Smooth muscle cell (in vitro differentiated cells): ENCODE data around the gene RAB44. TPM values are rescaled to one million over a fixed set of nuclear protein-coding genes. Genes with fewer than 3 reads are reported as not detected.

Experiments used
- DNase-seq: peaks from one replicate; lab custom pipeline; 2025; ENCODE audit not compliant: unreplicated experiment; lab: John Stamatoyannopoulos, UW
- H2AFZ ChIP-seq: fragments of 200-600 bp; sonication (generic); 2 replicates; pipeline ENCODE4 v1.6.0; 2016; ENCODE audit warnings: antibody characterized with exemption, low read depth, mild to moderate bottlenecking
- H3F3A ChIP-seq: fragments of 200-600 bp; sonication (generic); 2 replicates; pipeline ENCODE4 v1.6.0; 2017; ENCODE audit warnings: antibody characterized with exemption, low read depth
- H3K27ac ChIP-seq: fragments of 200-600 bp; sonication (generic); 2 replicates; pipeline ENCODE4 v1.5.1; 2016; ENCODE audit warnings: low read depth, mild to moderate bottlenecking
- H3K27me3 ChIP-seq: fragments of 200-600 bp; sonication (generic); 2 replicates; pipeline ENCODE4 v1.6.1; 2016; ENCODE audit warnings: low read depth, mild to moderate bottlenecking
- H3K36me3 ChIP-seq: fragments of 200-600 bp; sonication (generic); 2 replicates; pipeline ENCODE4 v1.5.1; 2016; ENCODE audit warnings: low read depth
- H3K4me1 ChIP-seq: fragments of 200-600 bp; sonication (generic); 2 replicates; pipeline ENCODE4 v1.5.1; 2016; ENCODE audit warnings: low read depth
- H3K4me2 ChIP-seq: fragments of 200-600 bp; sonication (generic); 2 replicates; pipeline ENCODE4 v1.6.0; 2016; ENCODE audit warnings: mild to moderate bottlenecking
- H3K4me3 ChIP-seq: fragments of 200-600 bp; sonication (generic); 2 replicates; pipeline ENCODE4 v1.5.1; 2016; ENCODE audit warnings: mild to moderate bottlenecking
- H3K79me2 ChIP-seq: fragments of 200-600 bp; sonication (generic); 2 replicates; pipeline ENCODE4 v1.6.0; 2016; ENCODE audit warnings: low read depth, mild to moderate bottlenecking
- H3K9ac ChIP-seq: fragments of 200-600 bp; sonication (generic); 2 replicates; pipeline ENCODE4 v1.6.0; 2016; ENCODE audit warnings: low read depth
- H3K9me3 ChIP-seq: fragments of 200-600 bp; sonication (generic); replicated peaks from 2 replicates; pipeline ENCODE4 v1.5.1; 2016; ENCODE audit warnings: low read depth
- H4K20me1 ChIP-seq: fragments of 200-600 bp; sonication (generic); 2 replicates; pipeline ENCODE4 v1.6.0; 2016; ENCODE audit warnings: low read depth
- WGBS: methylation state at CpG from one replicate; pipeline ENCODE4 v1.1.7; 2016; ENCODE audit warnings: low lambda C conversion rate; 5-methylcytosine and 5-hydroxymethylcytosine counted together
- polyA plus RNA-seq: library from polyadenylated mRNA; unstranded; fragments of >200 nt; fragmentation: Nextera tagmentation; extraction: Ambion mirVana; gene quantifications from 2 replicates; pipeline ENCODE4 v1.2.1, GENCODE V29; 2016
- total RNA-seq: library from RNA; depleted of rRNA; stranded (reverse); fragments of >200 nt; gene quantifications from 2 replicates; pipeline ENCODE4 v1.2.3, GENCODE V29; 2014
- TF ChIP-seq, protein P1 (sequence below): fragments of 200-600 bp; sonication (generic); IDR thresholded peaks from 2 replicates; pipeline ENCODE4 v1.5.1; 2017; ENCODE audit warnings: borderline replicate concordance, mild to moderate bottlenecking, antibody characterized with exemption; ENCODE audit not compliant: insufficient read depth, poor library complexity, severe bottlenecking

The RAB44 gene
- total and polyA plus RNA-seq, 2 experiments from 2014 or later, result 0.03 TPM; not detected in 1

DNA sequence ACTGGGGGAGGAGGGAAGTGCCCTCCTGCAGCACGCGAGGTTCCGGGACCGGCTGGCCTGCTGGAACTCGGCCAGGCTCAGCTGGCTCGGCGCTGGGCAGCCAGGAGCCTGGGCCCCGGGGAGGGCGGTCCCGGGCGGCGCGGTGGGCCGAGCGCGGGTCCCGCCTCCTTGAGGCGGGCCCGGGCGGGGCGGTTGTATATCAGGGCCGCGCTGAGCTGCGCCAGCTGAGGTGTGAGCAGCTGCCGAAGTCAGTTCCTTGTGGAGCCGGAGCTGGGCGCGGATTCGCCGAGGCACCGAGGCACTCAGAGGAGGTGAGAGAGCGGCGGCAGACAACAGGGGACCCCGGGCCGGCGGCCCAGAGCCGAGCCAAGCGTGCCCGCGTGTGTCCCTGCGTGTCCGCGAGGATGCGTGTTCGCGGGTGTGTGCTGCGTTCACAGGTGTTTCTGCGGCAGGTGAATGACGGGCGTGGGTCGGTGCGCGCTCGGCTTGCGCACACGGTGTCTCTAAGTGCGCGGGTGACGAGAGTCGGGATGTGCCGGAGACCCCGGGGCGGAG lies 19.1 kb upstream of the RAB44 start, which contains the start of gene CDKN1A:
Gene CDKN1A (plus strand): TSS at position 227 of the 555 bp plus-strand sequence. CDS start 5,388 bp downstream, outside the sequence.
- TF ChIP-seq, protein P1, sequence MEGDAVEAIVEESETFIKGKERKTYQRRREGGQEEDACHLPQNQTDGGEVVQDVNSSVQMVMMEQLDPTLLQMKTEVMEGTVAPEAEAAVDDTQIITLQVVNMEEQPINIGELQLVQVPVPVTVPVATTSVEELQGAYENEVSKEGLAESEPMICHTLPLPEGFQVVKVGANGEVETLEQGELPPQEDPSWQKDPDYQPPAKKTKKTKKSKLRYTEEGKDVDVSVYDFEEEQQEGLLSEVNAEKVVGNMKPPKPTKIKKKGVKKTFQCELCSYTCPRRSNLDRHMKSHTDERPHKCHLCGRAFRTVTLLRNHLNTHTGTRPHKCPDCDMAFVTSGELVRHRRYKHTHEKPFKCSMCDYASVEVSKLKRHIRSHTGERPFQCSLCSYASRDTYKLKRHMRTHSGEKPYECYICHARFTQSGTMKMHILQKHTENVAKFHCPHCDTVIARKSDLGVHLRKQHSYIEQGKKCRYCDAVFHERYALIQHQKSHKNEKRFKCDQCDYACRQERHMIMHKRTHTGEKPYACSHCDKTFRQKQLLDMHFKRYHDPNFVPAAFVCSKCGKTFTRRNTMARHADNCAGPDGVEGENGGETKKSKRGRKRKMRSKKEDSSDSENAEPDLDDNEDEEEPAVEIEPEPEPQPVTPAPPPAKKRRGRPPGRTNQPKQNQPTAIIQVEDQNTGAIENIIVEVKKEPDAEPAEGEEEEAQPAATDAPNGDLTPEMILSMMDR, result no peak
- H3K36me3 ChIP-seq, result peaks cover 6% of the 10 kb centered on the region
- H3K4me1 ChIP-seq, result peaks cover 40% of the 10 kb centered on the region
- H3K4me3 ChIP-seq, result peak within 1 kb of the TSS; percentile 92
- peak within 1 kb of the TSS; percentile 99 for H3K27ac ChIP-seq
- H3K4me2 ChIP-seq, result peak within 1 kb of the TSS; percentile 98
- H3F3A ChIP-seq, result peaks cover 49% of the 10 kb centered on the region
- DNase-seq, result peak; percentile 88
- WGBS, result 1% methylated on average over 44 of the region's 63 CpGs
- H3K27me3 ChIP-seq, result no peaks in the 10 kb centered on the region
- peaks cover 47% of the 10 kb centered on the region for H3K79me2 ChIP-seq
- peaks cover 50% of the 10 kb centered on the region for H4K20me1 ChIP-seq
- H3K9me3 ChIP-seq, result no peaks in the 10 kb centered on the region
- H2AFZ ChIP-seq, result no peak within 1 kb of the TSS
- peak within 1 kb of the TSS; percentile 95 for H3K9ac ChIP-seq

DNA sequence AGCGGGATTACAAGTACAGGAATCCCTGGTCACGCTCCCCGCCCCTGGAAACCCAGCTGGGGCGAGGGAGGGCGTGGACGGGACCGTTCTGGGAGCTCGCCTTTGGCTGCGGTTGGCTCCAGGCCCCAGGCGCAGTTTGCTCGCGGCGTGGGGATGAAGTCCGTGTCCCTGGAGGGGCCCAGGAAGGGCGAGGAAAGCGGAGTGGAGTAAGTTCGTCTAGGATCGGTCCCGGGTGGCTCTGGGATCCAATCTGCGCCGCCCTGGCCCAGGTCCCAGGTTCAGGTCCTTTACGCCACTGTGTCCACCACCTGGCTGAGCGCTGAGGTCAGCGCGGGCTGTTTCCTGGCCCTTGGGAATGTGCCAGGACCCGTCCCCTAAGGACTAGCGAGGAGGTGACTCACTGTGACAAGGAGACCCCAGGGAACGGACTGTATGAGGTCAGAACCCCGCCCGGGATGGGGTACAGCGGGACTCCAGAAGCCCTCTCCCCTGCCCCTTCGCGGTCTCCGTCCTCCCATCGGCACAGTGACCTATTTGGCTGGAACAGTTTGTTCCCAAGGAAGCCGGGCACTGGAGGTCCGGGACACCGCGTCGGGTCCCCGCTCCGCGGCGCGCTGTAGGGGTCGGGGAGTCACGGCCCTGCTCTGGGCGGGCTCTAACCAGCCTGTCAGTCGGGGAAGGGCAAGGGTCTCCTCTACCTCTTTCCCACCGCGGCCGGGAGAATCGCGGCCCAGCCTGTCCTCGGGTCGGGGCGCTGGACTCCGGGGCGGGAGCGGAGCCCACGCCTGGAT lies 18.4 kb upstream of the RAB44 start:
- Histone ChIP-seq H4K20me1 (peaks cover 57% of the 10 kb centered on the region), H2AFZ (no peak overlapping the region), H3K9me3 (no peaks in the 10 kb centered on the region), H3K4me2 (peak overlapping the region; percentile 98), H3K36me3 (peaks cover 11% of the 10 kb centered on the region), H3K4me3 (peak overlapping the region; percentile 92), H3K4me1 (peaks cover 40% of the 10 kb centered on the region), H3K79me2 (peaks cover 53% of the 10 kb centered on the region), H3K27ac (peak overlapping the region; percentile 99), H3K27me3 (no peaks in the 10 kb centered on the region), H3K9ac (peak overlapping the region; percentile 95), H3F3A (peaks cover 56% of the 10 kb centered on the region)
- WGBS, result under 1% methylated on average over 56 of the region's 61 CpGs
- TF ChIP-seq, protein P1, result no peak
- DNase-seq, result peak; percentile 88

DNA sequence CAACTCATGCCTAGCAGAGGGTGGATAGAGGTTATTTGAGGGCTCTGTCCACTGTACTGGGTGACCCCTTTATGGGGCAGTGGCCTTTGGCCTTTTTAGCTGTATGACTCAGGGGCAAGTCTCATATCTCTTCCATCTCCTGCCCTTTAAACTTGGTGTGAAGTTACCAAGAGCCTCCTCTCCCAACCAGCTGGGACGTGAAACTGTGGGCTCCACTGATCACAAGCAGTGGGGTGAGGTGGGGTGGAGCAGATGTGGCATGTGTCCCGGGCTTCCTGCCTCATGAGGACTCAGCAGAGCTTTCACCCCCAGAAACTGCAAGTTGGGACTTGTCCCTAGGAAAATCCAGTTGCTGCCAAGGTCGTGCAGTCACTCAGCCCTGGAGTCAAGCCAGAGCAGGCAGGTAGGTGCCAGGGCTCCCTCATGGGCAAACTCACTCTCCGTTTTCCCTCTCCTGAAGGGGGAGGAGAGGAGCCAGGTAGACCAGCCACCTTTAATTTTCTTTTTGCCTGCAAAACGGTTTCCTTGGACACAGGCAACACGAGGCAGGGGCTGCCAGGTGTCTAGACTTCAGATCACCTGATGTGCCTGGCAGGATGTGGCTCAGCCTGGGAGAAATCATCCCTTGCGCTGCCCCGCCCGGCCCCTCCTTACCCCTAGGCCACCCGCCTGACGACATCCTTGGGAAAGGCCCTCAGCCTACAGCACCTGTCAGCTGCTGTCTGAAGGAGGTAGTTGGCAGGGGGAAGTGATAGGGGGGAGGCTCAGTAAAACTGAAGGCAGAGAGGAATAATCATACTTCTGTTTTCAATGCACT lies 15.1 kb upstream of the RAB44 start:
- H3K9me3 ChIP-seq, result no peaks in the 10 kb centered on the region
- peaks cover 65% of the 10 kb centered on the region for H3K79me2 ChIP-seq
- no peak overlapping the region for H2AFZ ChIP-seq
- peaks cover 90% of the 10 kb centered on the region for H4K20me1 ChIP-seq
- no peaks in the 10 kb centered on the region for H3K27me3 ChIP-seq
- peak overlapping the region; percentile 70 for H3K27ac ChIP-seq
- TF ChIP-seq, protein P1, result no peak
- peaks cover 18% of the 10 kb centered on the region for H3K4me1 ChIP-seq
- DNase-seq, result no peak
- WGBS, result 64% methylated on average over 11 of the region's 11 CpGs
- peak overlapping the region; percentile 60 for H3K9ac ChIP-seq
- peaks cover 69% of the 10 kb centered on the region for H3F3A ChIP-seq
- H3K4me2 ChIP-seq, result peak overlapping the region; percentile 98
- H3K36me3 ChIP-seq, result peaks cover 33% of the 10 kb centered on the region
- peak overlapping the region; percentile 92 for H3K4me3 ChIP-seq
